ENCODE data around the gene TPT1.
A peak's percentile ranks its signal among the peaks of the same experiment; 100 is the strongest.

TPT1 gene

DNA sequence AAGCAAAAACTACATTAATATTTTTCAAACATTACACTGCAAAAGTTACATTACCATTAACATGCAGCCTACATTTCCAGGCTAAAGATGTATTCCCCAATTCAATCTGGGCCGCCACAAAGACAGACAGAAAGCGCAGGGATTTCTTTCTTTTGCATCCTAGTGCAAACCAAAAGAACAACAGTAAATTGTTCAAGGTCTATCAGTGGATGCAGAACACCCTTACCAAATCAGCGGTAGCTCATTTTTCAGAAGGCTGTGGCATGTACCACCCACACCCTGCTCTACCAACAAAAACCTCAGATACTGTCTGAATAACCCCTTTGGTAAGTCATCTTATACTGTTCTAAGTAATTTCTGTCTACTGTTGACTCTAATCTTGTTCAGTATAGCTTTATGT lies 3.6 kb downstream of the TPT1 start:
- Histone ChIP-seq H3K4me3 (ENCODE audit: insufficient read depth, low read depth, low read length) (no peak overlapping the region), H3K27me3 (ENCODE audit: control insufficient read depth, insufficient read depth, low read length, poor library complexity, severe bottlenecking) (no peaks in the 10 kb centered on the region), H3K36me3 (ENCODE audit: control insufficient read depth, insufficient read depth, low read length) (peaks cover 43% of the 10 kb centered on the region), H3K27ac (ENCODE audit: insufficient read depth, low read depth, low read length, poor library complexity, severe bottlenecking) (peak overlapping the region; percentile 10), H3K4me1 (ENCODE audit: control insufficient read depth, insufficient read depth, low read length) (peaks cover 12% of the 10 kb centered on the region), H3K9me3 (ENCODE audit: control insufficient read depth, low read length) (no peaks in the 10 kb centered on the region)
- 93 to 95% methylated on average over 3 of the region's 3 CpGs for WGBS, 2 experiments

DNA sequence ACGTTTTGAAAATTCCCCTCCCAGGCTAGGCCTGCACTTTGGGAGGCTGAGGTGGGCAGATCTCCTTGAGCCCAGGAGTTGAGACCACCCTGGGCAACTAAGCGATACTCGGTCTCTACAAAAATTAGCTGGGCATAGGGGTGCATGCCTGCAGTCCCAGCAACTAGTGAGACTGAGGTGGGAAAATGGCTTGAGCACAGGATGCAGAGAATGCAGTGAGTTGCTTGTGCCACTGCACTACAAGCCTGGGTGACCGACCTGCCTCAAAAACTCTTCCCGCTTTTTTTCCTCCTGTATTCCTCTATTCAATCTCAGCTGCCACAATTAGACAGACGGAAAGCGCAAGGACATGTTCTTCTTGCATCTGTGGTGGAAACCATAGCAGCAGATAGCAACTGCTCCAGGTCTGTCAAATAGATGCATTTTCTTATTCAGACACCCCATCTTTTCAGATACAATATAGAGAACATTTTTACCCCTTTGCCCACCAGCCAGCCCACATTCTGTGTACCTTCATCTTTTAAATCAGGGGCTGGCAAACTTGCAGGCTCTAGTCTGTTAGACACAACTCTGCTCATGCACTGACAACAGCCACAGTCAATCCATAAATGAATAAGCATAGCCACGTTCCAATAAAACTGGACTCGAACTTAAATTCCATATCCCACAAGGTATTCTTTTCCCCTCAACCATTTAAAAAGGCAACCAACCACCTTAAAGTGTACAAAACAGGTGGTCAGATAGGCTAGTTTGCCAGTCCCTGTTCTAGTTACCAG lies 4.8 kb downstream of the TPT1 start:
- 94 to 95% methylated on average over 9 of the region's 9 CpGs for WGBS, 2 experiments
- peaks cover 7% of the 10 kb centered on the region for H3K4me1 ChIP-seq (ENCODE audit: control insufficient read depth, insufficient read depth, low read length)
- no peak overlapping the region for H3K4me3 ChIP-seq (ENCODE audit: insufficient read depth, low read depth, low read length)
- H3K27ac ChIP-seq (ENCODE audit: insufficient read depth, low read depth, low read length, poor library complexity, severe bottlenecking): no peak overlapping the region
- H3K9me3 ChIP-seq (ENCODE audit: control insufficient read depth, low read length): no peaks in the 10 kb centered on the region
- H3K27me3 ChIP-seq (ENCODE audit: control insufficient read depth, insufficient read depth, low read length, poor library complexity, severe bottlenecking): no peaks in the 10 kb centered on the region
- H3K36me3 ChIP-seq (ENCODE audit: control insufficient read depth, insufficient read depth, low read length): peaks cover 43% of the 10 kb centered on the region

DNA sequence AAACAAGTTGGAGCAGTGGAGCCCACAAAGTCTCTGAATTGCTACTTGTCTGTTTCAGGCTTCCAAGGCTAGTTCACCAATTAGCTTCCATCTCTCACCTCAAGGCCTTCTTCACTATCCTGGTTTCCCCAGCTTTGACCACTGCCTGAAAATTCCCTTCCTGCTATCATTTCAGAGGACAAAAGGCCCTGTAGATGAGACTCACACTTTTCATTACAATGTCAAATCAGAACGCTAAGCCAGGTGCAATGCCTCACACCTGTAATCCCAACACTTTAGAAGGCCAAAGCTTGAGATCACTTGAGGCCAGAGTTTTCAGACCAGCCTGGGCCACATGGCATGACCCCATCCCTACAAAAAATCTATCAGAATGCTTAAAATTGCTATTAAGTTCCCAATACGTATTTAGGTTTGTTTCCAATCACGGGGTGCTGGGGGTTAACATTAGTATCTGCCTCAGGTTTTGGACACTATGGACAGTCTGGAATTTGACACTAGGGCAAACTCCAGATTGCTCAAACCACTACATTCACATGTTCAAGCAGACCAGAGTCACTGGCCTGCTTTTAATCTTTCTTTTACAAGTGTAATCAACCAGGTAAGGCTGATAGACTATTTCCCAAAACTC lies 5.5 kb downstream of the TPT1 start:
- Histone ChIP-seq H3K4me1 (ENCODE audit: control insufficient read depth, insufficient read depth, low read length) (peaks cover 7% of the 10 kb centered on the region), H3K36me3 (ENCODE audit: control insufficient read depth, insufficient read depth, low read length) (peaks cover 43% of the 10 kb centered on the region), H3K27me3 (ENCODE audit: control insufficient read depth, insufficient read depth, low read length, poor library complexity, severe bottlenecking) (no peaks in the 10 kb centered on the region), H3K9me3 (ENCODE audit: control insufficient read depth, low read length) (no peaks in the 10 kb centered on the region), H3K4me3 (ENCODE audit: insufficient read depth, low read depth, low read length) (no peak overlapping the region), H3K27ac (ENCODE audit: insufficient read depth, low read depth, low read length, poor library complexity, severe bottlenecking) (no peak overlapping the region)
- 87 to 94% methylated on average over 3 of the region's 3 CpGs for WGBS, 2 experiments

DNA sequence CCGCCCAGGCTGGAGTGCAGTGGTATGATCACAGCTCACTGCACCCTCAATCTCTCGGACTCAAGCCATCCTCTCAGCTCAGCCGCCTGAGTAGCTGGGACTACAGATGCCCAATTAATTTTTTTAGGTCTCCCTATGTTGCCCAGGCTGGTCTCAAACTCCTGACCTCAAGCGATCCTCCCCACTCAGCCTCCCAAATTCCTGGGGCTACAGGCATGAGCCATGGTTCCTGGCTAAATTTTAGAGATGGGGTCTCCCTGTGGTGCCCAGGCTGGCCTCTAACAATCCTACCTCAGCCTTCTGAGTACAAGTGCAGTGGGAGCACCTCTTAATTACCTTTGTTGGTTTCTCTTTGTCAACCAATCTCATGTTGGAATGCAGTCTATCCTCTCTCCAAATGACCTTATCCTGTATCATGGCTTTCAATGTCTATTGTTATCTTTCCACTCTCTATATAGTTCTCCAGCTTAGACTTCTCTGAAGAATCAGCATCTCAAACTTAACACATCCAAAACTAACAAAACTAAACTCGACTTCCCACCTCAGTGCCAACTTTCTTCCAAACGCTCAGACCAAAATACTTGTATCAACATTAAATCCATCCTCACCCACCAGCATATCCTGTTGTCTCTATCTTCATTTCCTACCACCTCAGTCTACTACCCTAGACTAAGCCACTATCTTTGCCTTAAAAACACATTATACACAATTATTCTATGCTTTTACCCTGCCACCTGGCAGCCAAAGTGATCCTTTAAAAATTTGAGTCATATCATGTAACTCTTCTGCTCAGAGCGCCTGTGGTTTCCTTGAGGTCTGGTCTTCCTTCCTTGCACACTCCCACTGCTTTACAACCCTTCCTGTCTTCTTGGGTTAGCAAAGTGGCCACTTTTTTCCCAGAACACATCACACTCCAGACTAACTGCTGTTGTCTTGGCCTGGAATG lies 6.7 kb downstream of the TPT1 start:
- Histone ChIP-seq H3K36me3 (ENCODE audit: control insufficient read depth, insufficient read depth, low read length) (peaks cover 40% of the 10 kb centered on the region), H3K27ac (ENCODE audit: insufficient read depth, low read depth, low read length, poor library complexity, severe bottlenecking) (no peak overlapping the region), H3K9me3 (ENCODE audit: control insufficient read depth, low read length) (no peaks in the 10 kb centered on the region), H3K27me3 (ENCODE audit: control insufficient read depth, insufficient read depth, low read length, poor library complexity, severe bottlenecking) (no peaks in the 10 kb centered on the region), H3K4me3 (ENCODE audit: insufficient read depth, low read depth, low read length) (no peak overlapping the region), H3K4me1 (ENCODE audit: control insufficient read depth, insufficient read depth, low read length) (peaks cover 6% of the 10 kb centered on the region)
- WGBS, 2 experiments: 85 to 87% methylated on average over 7 of the region's 7 CpGs

DNA sequence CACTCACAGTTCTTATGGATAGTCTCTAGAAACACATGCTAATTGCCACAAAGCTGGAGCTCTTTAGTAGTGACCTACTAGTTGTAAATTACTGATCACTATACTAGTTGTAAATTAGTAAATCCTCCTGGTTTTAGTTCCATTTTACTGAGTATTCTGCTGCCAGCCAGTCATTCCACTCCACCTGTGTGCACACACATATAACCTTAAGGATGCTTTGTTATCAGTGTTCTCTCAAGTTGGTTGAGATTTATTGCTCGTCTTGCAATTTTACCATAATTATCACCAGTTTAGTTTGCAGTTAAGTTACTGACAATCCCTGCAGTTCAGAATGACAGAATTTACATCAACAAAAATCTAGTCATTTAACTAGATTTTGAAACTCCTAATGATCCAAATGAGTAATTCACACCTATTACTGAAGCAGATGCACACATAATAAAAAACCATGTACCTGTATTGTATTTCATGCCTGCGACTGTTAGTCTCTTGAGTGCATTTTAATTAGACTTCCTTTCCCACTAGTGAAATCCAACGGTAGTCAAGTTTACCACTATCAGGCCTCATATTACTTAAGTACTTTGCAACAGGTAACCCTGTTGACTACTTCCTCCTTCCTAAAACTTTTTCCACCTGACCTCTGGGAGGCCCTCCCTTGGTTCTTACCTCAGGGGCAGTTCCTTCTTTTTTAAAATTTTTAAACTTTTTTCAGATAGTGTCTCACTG lies 7.6 kb downstream of the TPT1 start:
- Histone ChIP-seq H3K36me3 (ENCODE audit: control insufficient read depth, insufficient read depth, low read length) (peaks cover 32% of the 10 kb centered on the region), H3K4me3 (ENCODE audit: insufficient read depth, low read depth, low read length) (no peak overlapping the region), H3K27ac (ENCODE audit: insufficient read depth, low read depth, low read length, poor library complexity, severe bottlenecking) (no peak overlapping the region), H3K9me3 (ENCODE audit: control insufficient read depth, low read length) (no peaks in the 10 kb centered on the region), H3K4me1 (ENCODE audit: control insufficient read depth, insufficient read depth, low read length) (no peaks in the 10 kb centered on the region), H3K27me3 (ENCODE audit: control insufficient read depth, insufficient read depth, low read length, poor library complexity, severe bottlenecking) (no peaks in the 10 kb centered on the region)
- WGBS, 2 experiments: 78 to 81% methylated on average over 3 of the region's 3 CpGs

DNA sequence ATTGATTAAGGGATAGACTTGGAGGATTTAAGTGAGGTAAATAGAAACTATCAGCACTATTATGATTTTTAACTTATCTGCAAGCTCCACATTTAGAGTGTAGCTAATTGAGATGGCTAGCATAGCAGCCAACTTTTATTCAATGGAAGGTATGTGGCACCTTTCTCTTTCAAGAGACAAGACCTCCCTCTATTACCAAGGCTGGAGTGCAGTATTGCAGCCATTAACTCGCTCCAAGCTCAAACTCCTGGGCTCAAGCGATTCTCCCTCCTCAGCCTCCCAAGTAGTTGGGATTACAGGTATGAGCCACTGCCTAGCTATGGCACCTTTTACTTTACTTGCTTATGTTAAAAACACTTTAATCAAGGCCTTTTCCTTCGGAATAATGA lies 8.2 kb downstream of the TPT1 start:
- H3K27me3 ChIP-seq (ENCODE audit: control insufficient read depth, insufficient read depth, low read length, poor library complexity, severe bottlenecking): no peaks in the 10 kb centered on the region
- H3K27ac ChIP-seq (ENCODE audit: insufficient read depth, low read depth, low read length, poor library complexity, severe bottlenecking): no peak overlapping the region
- H3K4me3 ChIP-seq (ENCODE audit: insufficient read depth, low read depth, low read length): no peak overlapping the region
- 79 to 89% methylated on average over 3 of the region's 3 CpGs for WGBS, 2 experiments
- no peaks in the 10 kb centered on the region for H3K4me1 ChIP-seq (ENCODE audit: control insufficient read depth, insufficient read depth, low read length)
- no peaks in the 10 kb centered on the region for H3K9me3 ChIP-seq (ENCODE audit: control insufficient read depth, low read length)
- peaks cover 26% of the 10 kb centered on the region for H3K36me3 ChIP-seq (ENCODE audit: control insufficient read depth, insufficient read depth, low read length)

DNA sequence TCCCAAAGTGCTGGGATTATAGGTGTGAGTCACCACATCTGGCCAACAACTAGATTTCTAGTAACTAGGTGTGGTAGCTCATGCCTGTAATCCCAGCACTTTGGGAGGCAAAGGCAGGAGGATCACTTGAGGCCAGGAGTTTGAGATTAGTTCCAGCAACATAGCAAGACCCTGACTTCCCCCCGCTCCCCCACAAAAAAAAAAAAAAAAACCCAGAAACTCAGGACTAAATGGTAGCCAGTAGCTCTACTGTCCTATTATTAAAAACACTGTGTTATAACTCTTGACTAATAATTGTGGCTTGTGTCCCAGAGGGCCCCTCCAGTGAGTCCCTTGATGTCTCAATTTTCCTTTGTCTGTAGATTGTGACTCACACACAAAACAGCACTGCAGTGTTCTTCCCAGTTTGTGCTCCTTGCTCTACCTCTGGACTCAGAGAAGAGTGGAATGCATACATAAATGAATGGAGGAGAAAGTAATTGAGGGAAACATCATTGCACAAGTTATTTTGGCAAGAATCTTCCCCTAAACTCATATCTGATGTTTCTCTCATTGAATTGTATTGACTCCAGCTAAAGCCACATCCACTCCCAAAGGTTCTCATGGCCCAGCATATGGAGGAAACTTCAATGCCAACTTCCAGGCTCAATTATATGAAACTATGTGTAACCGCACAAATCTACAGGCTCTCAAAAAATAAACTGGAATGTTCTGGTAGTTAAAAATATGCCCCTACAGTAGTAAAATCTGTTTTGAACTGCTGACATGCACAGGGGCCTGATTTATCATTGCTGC lies 8.8 kb downstream of the TPT1 start:
- H3K36me3 ChIP-seq (ENCODE audit: control insufficient read depth, insufficient read depth, low read length): peaks cover 20% of the 10 kb centered on the region
- H3K4me1 ChIP-seq (ENCODE audit: control insufficient read depth, insufficient read depth, low read length): no peaks in the 10 kb centered on the region
- H3K27me3 ChIP-seq (ENCODE audit: control insufficient read depth, insufficient read depth, low read length, poor library complexity, severe bottlenecking): no peaks in the 10 kb centered on the region
- H3K9me3 ChIP-seq (ENCODE audit: control insufficient read depth, low read length): no peaks in the 10 kb centered on the region
- no peak overlapping the region for H3K27ac ChIP-seq (ENCODE audit: insufficient read depth, low read depth, low read length, poor library complexity, severe bottlenecking)
- 95 to 98% methylated on average over 2 of the region's 2 CpGs for WGBS, 2 experiments
- H3K4me3 ChIP-seq (ENCODE audit: insufficient read depth, low read depth, low read length): no peak overlapping the region

DNA sequence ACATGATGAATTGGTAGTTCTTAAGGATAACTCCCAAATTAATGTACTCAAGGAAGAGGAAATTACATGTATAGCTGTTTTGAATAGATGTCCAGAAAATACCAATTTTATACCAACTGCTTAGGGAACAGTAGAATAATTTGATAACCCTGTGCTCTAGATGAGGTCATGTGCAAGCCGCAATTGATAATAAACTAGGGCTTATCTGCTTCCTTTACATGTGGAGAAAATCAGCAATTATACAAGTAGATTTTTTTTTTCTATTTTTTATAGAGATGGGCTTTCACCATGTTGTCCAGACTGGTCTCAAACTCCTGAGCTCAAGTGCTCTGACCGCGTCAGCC lies 9.3 kb downstream of the TPT1 start:
- WGBS, 2 experiments: 89 to 90% methylated on average over 3 of the region's 3 CpGs
- no peaks in the 10 kb centered on the region for H3K9me3 ChIP-seq (ENCODE audit: control insufficient read depth, low read length)
- H3K27me3 ChIP-seq (ENCODE audit: control insufficient read depth, insufficient read depth, low read length, poor library complexity, severe bottlenecking): no peaks in the 10 kb centered on the region
- H3K36me3 ChIP-seq (ENCODE audit: control insufficient read depth, insufficient read depth, low read length): peaks cover 15% of the 10 kb centered on the region
- no peaks in the 10 kb centered on the region for H3K4me1 ChIP-seq (ENCODE audit: control insufficient read depth, insufficient read depth, low read length)
- no peak overlapping the region for H3K4me3 ChIP-seq (ENCODE audit: insufficient read depth, low read depth, low read length)
- no peak overlapping the region for H3K27ac ChIP-seq (ENCODE audit: insufficient read depth, low read depth, low read length, poor library complexity, severe bottlenecking)

DNA sequence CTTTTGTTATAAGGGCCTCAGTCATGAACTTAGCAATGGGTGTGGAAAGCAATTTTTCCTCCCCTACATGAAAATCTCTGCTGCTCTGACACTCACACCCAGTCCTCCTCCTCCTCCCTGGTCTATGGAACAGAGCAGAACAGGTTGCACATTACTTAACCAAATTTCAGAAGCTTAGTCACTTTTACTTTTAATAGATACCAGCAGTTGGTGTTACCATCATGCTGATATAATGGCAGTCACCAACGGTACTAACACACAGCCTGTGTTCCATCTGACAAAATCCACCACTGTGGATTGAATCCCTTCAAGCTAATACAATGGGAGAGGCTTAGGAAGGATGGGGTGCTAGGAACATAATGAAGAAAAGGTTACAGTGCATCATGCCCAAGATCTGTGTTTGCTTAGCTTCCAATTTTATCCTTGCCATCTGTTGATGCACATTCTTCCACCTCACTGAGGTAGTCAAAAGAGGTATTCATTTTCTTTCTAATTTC lies 9.8 kb downstream of the TPT1 start:
- H3K27ac ChIP-seq (ENCODE audit: insufficient read depth, low read depth, low read length, poor library complexity, severe bottlenecking): no peak overlapping the region
- H3K4me1 ChIP-seq (ENCODE audit: control insufficient read depth, insufficient read depth, low read length): no peaks in the 10 kb centered on the region

More for the DNA sequence above, 9.8 kb downstream of the TPT1 start:
- H3K4me3 ChIP-seq (ENCODE audit: insufficient read depth, low read depth, low read length): no peak overlapping the region
- 67 to 100% methylated on average over 1 of the region's 1 CpG for WGBS, 2 experiments
- H3K36me3 ChIP-seq (ENCODE audit: control insufficient read depth, insufficient read depth, low read length): peaks cover 12% of the 10 kb centered on the region
- H3K9me3 ChIP-seq (ENCODE audit: control insufficient read depth, low read length): no peaks in the 10 kb centered on the region
- H3K27me3 ChIP-seq (ENCODE audit: control insufficient read depth, insufficient read depth, low read length, poor library complexity, severe bottlenecking): no peaks in the 10 kb centered on the region

Measured in ectodermal cell (in vitro differentiated cells).